Activated naive CD8-positive, alpha-beta T cell treated with anti-CD3 and anti-CD28 coated beads, Interleukin-2, amount 50 U/mL, for 24 hours (primary cell): Measurements from ENCODE around the gene UBASH3A.

ENCODE experiments used
- ATAC-seq: fragments of 150-1000 bp; cut with Tn5 transposase; one replicate; pipeline ENCODE4 v1.10.0; 2021
- DNase-seq: peaks from one replicate; pipeline ENCODE4 v3.0.0; 2021
- H3K27ac Mint-ChIP-seq: one replicate; pipeline ENCODE4 v1.8.0; 2021; ENCODE audit warnings: mild to moderate bottlenecking, mixed read lengths
- H3K27me3 Mint-ChIP-seq: one replicate; pipeline ENCODE4 v1.8.0; 2021; ENCODE audit warnings: mixed read lengths
- H3K36me3 Mint-ChIP-seq: one replicate; pipeline ENCODE4 v1.8.0; 2021; ENCODE audit warnings: low read depth, mixed read lengths
- H3K4me1 Mint-ChIP-seq: one replicate; pipeline ENCODE4 v1.8.0; 2021; ENCODE audit warnings: mixed read lengths
- H3K4me3 Mint-ChIP-seq: one replicate; pipeline ENCODE4 v1.8.0; 2021; ENCODE audit warnings: mild to moderate bottlenecking, moderate library complexity, mixed read lengths
- H3K9me3 Mint-ChIP-seq: one replicate; pipeline ENCODE4 v1.8.0; 2021; ENCODE audit warnings: mixed read lengths

UBASH3A gene

DNA sequence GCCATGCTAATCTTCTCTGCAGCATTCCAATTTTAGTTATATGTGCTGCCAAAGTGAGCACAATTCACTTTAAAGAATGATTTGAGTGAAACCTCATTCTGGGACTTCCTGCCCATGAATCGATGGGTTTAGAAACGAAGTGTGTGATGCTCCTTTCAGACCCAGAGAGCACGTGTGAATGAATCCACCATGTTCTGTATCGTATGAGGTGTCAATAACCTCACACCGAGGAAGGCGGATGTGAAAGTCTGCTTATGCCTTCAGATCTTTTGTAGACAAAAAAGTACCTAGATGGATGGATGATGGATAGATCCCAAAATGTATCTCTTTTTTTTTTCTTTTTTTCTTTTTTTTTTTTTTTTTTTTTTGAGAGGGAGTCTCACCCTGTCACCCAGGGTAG is 13.8 kb downstream of the UBASH3A start:
- DNase-seq: no peak
- no peak for ATAC-seq
- Mint-ChIP-seq H3K36me3 (peaks cover 82% of the 10 kb centered on the region), H3K27ac (peak overlapping the region; percentile 94), H3K9me3 (peaks cover 14% of the 10 kb centered on the region), H3K4me3 (no peak overlapping the region), H3K4me1 (peaks cover 42% of the 10 kb centered on the region), H3K27me3 (peaks cover 3% of the 10 kb centered on the region)

DNA sequence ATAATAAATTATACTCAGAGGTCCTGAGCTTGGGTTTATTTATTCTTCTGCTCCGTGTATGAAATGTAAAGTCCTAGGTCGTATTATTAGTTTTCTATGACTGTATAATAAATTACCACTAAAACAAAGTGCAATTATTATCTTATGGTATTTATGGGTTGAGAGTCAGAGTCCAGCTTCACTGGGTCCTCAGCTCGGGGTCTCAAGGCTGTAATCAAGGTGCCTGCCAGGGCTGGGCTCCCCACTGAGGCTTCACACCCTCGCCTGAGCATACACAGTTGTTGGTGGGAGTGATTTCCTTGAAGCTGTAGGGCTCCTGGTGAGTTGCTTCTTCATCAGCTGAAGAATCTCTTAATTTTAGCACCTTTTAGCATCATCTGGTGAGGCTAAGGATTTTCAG is 15.2 kb downstream of the UBASH3A start:
- ATAC-seq (no peak), DNase-seq (no peak)
- Mint-ChIP-seq H3K4me3 (no peak overlapping the region), H3K27ac (no peak overlapping the region), H3K36me3 (peaks cover 86% of the 10 kb centered on the region), H3K4me1 (peaks cover 56% of the 10 kb centered on the region), H3K27me3 (peaks cover 3% of the 10 kb centered on the region), H3K9me3 (peaks cover 14% of the 10 kb centered on the region)

DNA sequence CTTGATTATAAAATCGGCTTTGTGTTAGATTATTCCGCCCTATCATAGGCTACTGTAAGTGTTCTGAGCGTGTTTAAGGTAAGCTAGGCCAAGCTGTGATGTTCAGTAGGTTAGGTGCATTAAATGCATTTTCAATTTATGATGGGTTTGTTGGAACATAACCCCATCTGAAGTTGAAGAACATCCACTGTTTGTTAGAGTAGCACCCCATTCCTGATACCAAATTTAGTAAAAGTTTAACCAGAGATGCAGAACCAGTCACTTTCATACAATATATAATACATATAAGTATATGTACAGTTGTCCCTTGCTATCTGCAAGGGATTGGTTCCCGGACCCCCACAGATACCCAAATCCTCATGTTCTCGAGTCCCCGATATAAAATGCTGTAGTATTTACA is 16.1 kb downstream of the UBASH3A start:
- no peak for ATAC-seq
- DNase-seq: no peak
- Mint-ChIP-seq H3K4me1 (peaks cover 66% of the 10 kb centered on the region), H3K4me3 (no peak overlapping the region), H3K27me3 (peaks cover 3% of the 10 kb centered on the region), H3K27ac (no peak overlapping the region), H3K9me3 (peaks cover 14% of the 10 kb centered on the region), H3K36me3 (peaks cover 85% of the 10 kb centered on the region)

DNA sequence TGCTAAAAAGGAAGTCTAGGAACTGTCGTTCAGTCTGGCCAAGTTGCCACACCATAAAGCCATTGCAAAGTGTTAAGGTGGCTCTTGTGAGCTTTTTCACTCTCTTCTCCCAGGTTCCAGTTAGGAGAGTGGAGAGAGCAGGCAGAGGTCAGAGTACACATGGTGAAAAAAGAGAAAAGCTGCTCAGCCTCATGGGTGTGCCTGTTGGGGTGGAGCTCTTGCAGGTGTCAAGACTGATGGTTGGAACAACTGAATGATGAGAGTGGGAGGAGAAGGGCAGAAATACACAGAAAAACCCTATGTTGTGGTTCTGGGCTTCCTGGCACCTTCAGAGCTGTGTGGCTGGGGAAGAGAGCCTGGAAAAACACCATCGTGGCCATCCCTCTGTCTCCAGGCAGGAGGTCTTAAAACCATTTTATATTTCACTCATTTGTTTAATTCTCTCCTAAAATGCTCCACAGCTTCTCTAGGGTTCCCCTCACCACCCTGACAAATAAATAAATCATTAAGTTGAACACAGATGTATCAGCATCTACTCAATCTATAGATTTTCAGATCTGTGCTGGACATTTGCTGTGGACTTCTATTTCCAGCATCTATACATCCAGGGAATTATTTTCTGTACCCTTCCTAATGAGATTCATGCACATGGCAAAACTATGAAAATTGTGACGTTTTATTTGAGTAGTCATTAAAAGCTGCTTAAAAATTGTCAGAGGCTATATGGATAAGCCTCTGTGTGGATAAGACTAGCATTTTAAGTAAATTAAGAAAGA is 17.5 kb downstream of the UBASH3A start:
- peak overlapping the region; percentile 89 for H3K27ac Mint-ChIP-seq

DNA sequence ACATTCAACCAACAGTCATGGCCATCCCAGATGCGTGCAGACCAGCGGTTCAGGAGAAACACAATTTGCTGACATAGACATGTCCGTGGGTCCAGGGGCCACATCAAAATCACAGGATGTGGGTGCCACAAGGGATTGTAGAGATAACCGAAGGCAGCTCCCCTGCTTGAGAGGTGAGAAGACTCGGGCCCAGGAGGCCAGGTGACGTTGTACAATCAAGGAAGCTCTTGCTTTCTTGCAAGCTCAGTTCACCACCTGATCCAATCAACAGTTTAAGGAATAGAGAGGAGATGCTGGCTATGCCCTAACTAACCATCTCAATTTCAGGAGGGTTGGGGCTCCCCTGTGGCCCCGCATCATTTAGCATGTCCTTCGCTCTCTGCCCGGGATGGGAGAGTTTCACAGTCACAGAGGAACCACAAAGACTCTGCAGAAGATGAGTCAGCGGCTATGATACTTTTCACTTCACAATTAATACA is 19.5 kb downstream of the UBASH3A start:
- Mint-ChIP-seq H3K4me1 (peaks cover 90% of the 10 kb centered on the region), H3K27me3 (peaks cover 3% of the 10 kb centered on the region), H3K36me3 (peaks cover 85% of the 10 kb centered on the region), H3K27ac (peak overlapping the region; percentile 89), H3K9me3 (peaks cover 10% of the 10 kb centered on the region), H3K4me3 (peak overlapping the region; percentile 63)
- ATAC-seq (peak; percentile 63), DNase-seq (peak; percentile 58)

More for the DNA sequence above, 17.5 kb downstream of the UBASH3A start:
- Mint-ChIP-seq H3K9me3 (peaks cover 14% of the 10 kb centered on the region), H3K27me3 (peaks cover 3% of the 10 kb centered on the region), H3K4me3 (peak overlapping the region; percentile 63), H3K4me1 (peaks cover 79% of the 10 kb centered on the region), H3K36me3 (peaks cover 88% of the 10 kb centered on the region)
- DNase-seq (peak; percentile 56), ATAC-seq (peak; percentile 62)

DNA sequence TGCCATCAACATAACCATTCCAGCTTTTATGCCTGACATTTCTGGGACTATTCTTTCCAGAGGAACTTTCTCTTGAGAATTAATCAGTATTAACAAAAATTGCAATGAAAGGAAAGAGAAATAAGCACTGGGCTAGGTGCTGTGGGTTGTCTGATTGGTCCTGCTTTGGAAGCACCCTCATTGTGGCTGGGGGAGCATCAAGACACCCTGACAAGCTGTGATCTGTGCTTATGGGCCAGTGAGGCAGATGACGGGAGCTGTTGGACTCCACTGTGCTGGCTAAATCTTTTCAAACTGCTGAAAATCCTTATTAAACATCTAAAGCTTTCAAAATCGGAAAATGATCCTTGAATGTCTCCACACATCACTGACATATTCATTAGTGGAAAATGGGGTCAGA is 20.0 kb downstream of the UBASH3A start:
- H3K27ac Mint-ChIP-seq: peak overlapping the region; percentile 89
- peaks cover 87% of the 10 kb centered on the region for H3K4me1 Mint-ChIP-seq
- H3K27me3 Mint-ChIP-seq: peaks cover 3% of the 10 kb centered on the region
- H3K4me3 Mint-ChIP-seq: peak overlapping the region; percentile 63
- no peak for DNase-seq
- H3K36me3 Mint-ChIP-seq: peaks cover 83% of the 10 kb centered on the region
- ATAC-seq: no peak
- H3K9me3 Mint-ChIP-seq: peaks cover 10% of the 10 kb centered on the region

DNA sequence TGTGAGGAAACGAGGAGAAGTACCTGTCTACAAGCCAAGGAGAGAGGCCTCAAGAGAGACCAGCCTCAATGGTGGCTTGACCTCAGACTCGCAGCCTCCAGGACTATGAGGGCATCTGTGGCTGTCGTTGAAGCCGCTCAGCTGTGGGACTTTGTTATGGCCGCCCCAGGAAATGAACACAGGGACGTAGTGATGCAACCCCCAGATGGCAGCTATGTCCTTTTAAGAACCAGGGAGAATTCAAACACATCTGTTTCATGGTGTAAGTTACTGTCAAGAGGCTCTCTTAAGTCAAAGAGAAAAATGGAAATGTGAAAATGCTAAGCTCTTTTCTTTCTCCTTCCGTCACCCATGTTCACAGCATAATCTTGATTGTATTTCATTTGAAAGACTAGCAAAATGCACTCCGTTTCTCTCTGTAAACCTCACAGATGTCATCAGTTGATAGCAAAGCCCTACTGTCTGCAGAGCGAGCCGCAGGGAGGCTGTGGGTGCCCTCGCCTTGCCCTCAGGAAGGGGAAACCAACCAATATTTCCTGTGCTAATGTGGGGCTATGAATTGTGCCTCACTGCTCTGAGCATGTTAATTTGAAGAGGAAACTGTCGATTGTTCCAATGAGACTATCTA is 21.3 kb downstream of the UBASH3A start:
- H3K27ac Mint-ChIP-seq: peak overlapping the region; percentile 89
- H3K36me3 Mint-ChIP-seq: peaks cover 77% of the 10 kb centered on the region
- H3K4me3 Mint-ChIP-seq: peak overlapping the region; percentile 63
- H3K27me3 Mint-ChIP-seq: peaks cover 3% of the 10 kb centered on the region
- DNase-seq: peak; percentile 70
- ATAC-seq: peak; percentile 72
- H3K4me1 Mint-ChIP-seq: peaks cover 73% of the 10 kb centered on the region
- H3K9me3 Mint-ChIP-seq: peaks cover under 1% of the 10 kb centered on the region

DNA sequence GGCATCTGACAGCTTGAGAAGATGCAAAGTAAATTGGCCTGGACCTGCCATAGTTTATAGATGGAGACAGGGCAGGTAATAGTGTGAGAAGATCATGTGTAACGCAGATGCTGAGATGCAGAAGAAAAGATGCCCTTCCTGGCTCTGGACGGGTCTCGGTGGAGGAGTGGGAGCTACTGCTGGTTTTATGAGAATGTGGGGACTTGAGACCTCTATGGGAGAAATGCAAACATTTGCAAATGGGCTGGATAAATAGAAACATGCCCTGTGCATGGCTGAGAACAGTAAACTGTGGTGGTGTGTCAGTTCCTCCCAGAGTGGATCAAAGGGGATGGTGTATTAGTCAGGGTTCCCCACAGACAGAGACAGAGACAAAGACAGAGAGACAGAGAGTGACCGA is 21.9 kb downstream of the UBASH3A start:
- Mint-ChIP-seq H3K27me3 (peaks cover 3% of the 10 kb centered on the region), H3K36me3 (peaks cover 73% of the 10 kb centered on the region), H3K27ac (peak overlapping the region; percentile 89), H3K4me1 (peaks cover 69% of the 10 kb centered on the region), H3K4me3 (peak overlapping the region; percentile 63), H3K9me3 (no peaks in the 10 kb centered on the region)
- ATAC-seq: peak; percentile 70
- no peak for DNase-seq

DNA sequence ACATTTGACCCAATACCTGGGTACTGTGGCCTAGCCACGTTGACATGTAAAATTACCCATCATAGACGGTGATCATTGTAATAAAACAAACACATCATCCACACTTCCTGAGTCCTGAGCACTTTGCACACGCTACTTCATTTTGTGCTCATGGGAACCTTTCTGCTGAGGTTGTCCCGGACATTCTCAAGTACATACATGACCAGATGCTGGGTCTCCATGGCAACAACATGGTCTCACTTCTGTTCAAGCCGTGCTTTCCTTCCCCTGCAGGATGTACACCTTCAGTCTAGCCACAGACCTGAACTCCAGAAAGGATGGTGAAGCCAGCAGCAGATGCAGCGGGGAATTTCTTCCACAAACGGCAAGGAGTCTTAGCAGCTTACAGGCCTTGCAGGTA is 22.7 kb downstream of the UBASH3A start:
- H3K27ac Mint-ChIP-seq: peak overlapping the region; percentile 89
- no peak overlapping the region for H3K4me3 Mint-ChIP-seq
- no peak for DNase-seq
- H3K36me3 Mint-ChIP-seq: peaks cover 68% of the 10 kb centered on the region
- H3K9me3 Mint-ChIP-seq: no peaks in the 10 kb centered on the region
- ATAC-seq: no peak
- H3K27me3 Mint-ChIP-seq: no peaks in the 10 kb centered on the region
- H3K4me1 Mint-ChIP-seq: peaks cover 61% of the 10 kb centered on the region

DNA sequence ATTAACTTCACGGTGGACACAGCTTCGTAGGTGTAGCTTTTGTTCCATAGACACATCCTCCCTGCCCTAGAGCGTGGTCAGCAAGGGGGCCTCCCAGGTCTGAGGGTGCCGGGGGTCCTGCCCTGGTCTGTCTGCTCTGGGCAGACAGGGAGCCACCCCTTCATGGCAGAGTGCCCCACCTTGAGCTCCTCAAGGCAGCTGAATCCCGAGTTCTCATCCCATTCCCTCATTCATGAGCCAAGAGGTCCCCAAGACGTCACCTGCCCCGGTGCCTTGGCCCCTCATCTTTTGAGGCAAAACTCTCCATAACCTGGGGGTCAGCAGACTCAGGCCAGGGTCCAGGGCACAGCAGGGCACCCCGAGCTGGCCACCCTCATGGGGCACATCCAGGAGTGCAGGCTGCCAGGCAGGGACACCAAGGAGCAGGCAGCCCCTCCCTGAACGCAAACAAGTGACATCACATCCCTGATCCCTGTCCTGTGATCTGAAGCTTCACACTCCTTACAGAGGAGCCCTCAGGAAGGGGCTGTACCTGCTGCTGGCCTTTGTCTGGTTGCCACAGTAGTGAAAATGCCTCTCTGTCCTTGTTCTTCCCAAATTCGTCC is 23.3 kb downstream of the UBASH3A start:
- H3K27ac Mint-ChIP-seq: peak overlapping the region; percentile 56
- no peak overlapping the region for H3K4me3 Mint-ChIP-seq
- no peaks in the 10 kb centered on the region for H3K27me3 Mint-ChIP-seq

DNA sequence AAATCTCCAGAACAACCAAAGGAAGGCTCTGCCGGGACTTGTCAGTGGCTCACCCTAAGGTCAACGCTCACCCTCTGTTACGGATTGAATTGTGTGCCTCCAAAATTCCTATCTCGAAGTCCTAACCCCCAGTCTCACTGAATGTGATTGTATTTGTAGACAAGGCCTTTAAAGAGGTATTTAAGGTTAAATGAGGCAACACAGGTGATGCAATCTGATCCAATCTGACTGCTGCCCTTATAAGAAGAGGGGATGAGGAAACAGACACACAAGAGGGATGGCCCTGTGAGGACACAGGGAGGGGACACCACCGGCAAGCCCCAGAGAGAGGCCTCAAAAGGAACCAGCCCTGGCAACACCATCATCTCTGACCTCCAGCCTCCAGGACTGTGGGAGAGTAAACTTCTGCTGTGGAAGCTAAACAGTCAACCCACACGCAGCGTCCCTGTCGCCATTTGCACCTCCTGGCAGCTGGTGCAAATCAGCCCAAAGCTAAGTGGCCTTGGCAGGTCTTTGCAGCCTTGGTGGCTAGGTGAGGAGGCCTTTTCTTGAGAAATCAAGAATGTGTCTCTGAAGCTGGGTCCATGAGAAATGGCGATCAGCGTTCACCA is 24.2 kb downstream of the UBASH3A start:
- Mint-ChIP-seq H3K4me3 (no peak overlapping the region), H3K9me3 (peaks cover 8% of the 10 kb centered on the region), H3K4me1 (peaks cover 54% of the 10 kb centered on the region), H3K27me3 (no peaks in the 10 kb centered on the region), H3K36me3 (peaks cover 70% of the 10 kb centered on the region), H3K27ac (no peak overlapping the region)
- ATAC-seq (no peak), DNase-seq (no peak)

More for the DNA sequence above, 23.3 kb downstream of the UBASH3A start:
- Mint-ChIP-seq H3K36me3 (peaks cover 68% of the 10 kb centered on the region), H3K9me3 (no peaks in the 10 kb centered on the region), H3K4me1 (peaks cover 56% of the 10 kb centered on the region)
- ATAC-seq (no peak), DNase-seq (no peak)

DNA sequence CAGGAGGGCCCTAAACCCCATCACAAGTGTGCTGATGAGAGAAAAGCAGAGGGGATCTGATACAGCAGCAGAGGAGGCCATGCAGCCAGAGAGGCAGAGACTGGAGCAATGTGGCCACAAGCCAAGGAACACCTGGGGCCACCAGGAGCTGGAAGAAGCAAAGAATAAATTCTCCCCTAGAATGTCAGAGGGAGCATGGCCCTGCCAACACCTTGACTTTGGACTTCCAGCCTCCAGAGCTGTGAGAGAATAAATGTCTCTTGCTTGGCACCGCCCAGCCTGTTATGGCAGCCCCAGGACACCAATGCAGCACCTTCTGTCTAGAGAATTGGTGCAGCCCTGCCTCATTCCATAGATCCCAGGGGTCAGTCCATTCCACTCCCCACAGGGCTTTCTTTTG is 25.3 kb downstream of the UBASH3A start:
- H3K4me1 Mint-ChIP-seq: peaks cover 54% of the 10 kb centered on the region
- peaks cover 8% of the 10 kb centered on the region for H3K9me3 Mint-ChIP-seq
- no peak overlapping the region for H3K27ac Mint-ChIP-seq
- DNase-seq: no peak
- H3K4me3 Mint-ChIP-seq: no peak overlapping the region
- no peaks in the 10 kb centered on the region for H3K27me3 Mint-ChIP-seq
- ATAC-seq: no peak
- peaks cover 69% of the 10 kb centered on the region for H3K36me3 Mint-ChIP-seq

DNA sequence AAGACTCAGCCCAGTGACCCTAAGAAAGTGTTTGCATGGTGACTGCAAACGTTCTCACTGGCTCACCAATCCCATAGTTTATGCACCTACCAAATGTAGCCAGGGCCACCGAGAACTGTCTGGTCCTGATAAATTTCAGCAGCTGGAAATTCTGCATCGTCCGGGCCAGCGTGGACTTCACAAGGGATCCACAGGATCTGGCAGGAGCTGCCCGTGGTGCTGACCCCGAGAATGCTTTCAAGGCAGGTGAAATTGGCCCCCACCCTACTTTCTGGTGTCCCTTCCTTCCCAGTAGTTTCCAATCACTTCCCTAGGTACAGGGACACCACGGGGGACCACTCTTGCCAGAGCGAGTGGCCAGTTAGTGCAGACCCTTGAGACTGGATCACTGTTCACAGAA is 26.2 kb downstream of the UBASH3A start:
- Mint-ChIP-seq H3K4me1 (peaks cover 54% of the 10 kb centered on the region), H3K27me3 (no peaks in the 10 kb centered on the region), H3K9me3 (peaks cover 8% of the 10 kb centered on the region), H3K27ac (no peak overlapping the region), H3K4me3 (no peak overlapping the region), H3K36me3 (peaks cover 70% of the 10 kb centered on the region)
- ATAC-seq (no peak), DNase-seq (no peak)

DNA sequence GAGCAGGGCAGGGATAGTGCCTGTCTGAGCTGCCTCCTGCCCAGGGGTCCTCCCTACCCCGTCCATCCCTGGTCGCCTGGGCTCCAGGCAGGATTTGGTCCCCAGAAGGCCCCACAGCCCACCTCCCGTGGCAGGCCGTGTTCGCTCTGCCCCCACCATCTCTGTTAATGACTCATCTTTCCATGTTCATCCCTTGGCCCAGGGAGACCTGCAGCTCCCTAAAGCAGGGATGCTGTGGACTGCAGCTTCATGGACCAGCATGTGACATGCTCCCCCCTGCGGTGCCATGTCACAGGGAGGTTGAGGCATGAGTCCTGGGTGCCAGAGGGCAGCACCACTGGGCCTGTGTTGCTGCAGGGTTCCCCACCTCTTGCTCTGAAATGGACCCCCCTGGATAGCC is 26.8 kb downstream of the UBASH3A start:
- DNase-seq: no peak
- H3K4me3 Mint-ChIP-seq: no peak overlapping the region
- H3K27ac Mint-ChIP-seq: no peak overlapping the region
- H3K9me3 Mint-ChIP-seq: peaks cover 12% of the 10 kb centered on the region
- H3K27me3 Mint-ChIP-seq: no peaks in the 10 kb centered on the region
- H3K36me3 Mint-ChIP-seq: peaks cover 76% of the 10 kb centered on the region
- no peak for ATAC-seq
- peaks cover 52% of the 10 kb centered on the region for H3K4me1 Mint-ChIP-seq
